ENCODE data around the gene DGKD. TPM values are rescaled to one million over a fixed set of nuclear protein-coding genes. Genes with fewer than 3 reads are reported as not detected.

The DGKD gene
- total RNA-seq, 4 donors from 2014 or later = 7.0 to 55.4 (median 10.9) TPM

GRCh38 chr2:233365861-233366520, 11.7 kb downstream of the DGKD start:
- Histone ChIP-seq H3K27ac (no peak overlapping the region), H3K27me3 (no peaks in the 10 kb centered on the region), H3K36me3 (no peaks in the 10 kb centered on the region), H3K9me3 (no peaks in the 10 kb centered on the region), H3K4me3 (no peak overlapping the region), H3K4me1 (no peaks in the 10 kb centered on the region)
- 90% methylated on average over 6 of the region's 6 CpGs for WGBS
- no peak for TF ChIP-seq POLR2A (IDR thresholded peaks at IDR 0.05)
- no peak for TF ChIP-seq EP300 (IDR thresholded peaks at IDR 0.05)
- TF ChIP-seq POLR2AphosphoS5 (IDR thresholded peaks at IDR 0.05) = no peak
- TF ChIP-seq CTCF (IDR thresholded peaks at IDR 0.05) = no peak
- DNase-seq (ENCODE audit: low spot score in 2 of 2) = no peak

- no peaks in the 10 kb centered on the region for H3K4me1 ChIP-seq
- DNase-seq (ENCODE audit: low spot score in 2 of 2) = no peak
- 80% methylated on average over 3 of the region's 3 CpGs for WGBS
- TF ChIP-seq POLR2AphosphoS5 (IDR thresholded peaks at IDR 0.05) (no peak), EP300 (IDR thresholded peaks at IDR 0.05) (no peak), POLR2A (IDR thresholded peaks at IDR 0.05) (no peak), CTCF (IDR thresholded peaks at IDR 0.05) (no peak)
- no peak overlapping the region for H3K27ac ChIP-seq
- H3K27me3 ChIP-seq = no peaks in the 10 kb centered on the region
- H3K9me3 ChIP-seq = no peaks in the 10 kb centered on the region
- no peak overlapping the region for H3K4me3 ChIP-seq
- no peaks in the 10 kb centered on the region for H3K36me3 ChIP-seq
Measured at GRCh38 chr2:233367586-233367985, 13.3 kb downstream of the DGKD start.

- H3K4me1 ChIP-seq = no peaks in the 10 kb centered on the region
- no peak overlapping the region for H3K27ac ChIP-seq
- H3K36me3 ChIP-seq = no peaks in the 10 kb centered on the region
- DNase-seq (ENCODE audit: low spot score in 2 of 2) = no peak
- no peaks in the 10 kb centered on the region for H3K27me3 ChIP-seq
- WGBS = 78% methylated on average over 5 of the region's 5 CpGs
- TF ChIP-seq POLR2AphosphoS5 (IDR thresholded peaks at IDR 0.05) = no peak
- no peak for TF ChIP-seq EP300 (IDR thresholded peaks at IDR 0.05)
- no peak for TF ChIP-seq POLR2A (IDR thresholded peaks at IDR 0.05)
- no peak for TF ChIP-seq CTCF (IDR thresholded peaks at IDR 0.05)
- no peaks in the 10 kb centered on the region for H3K9me3 ChIP-seq
- H3K4me3 ChIP-seq = no peak overlapping the region
Measured at GRCh38 chr2:233368756-233369155, 14.5 kb downstream of the DGKD start.

- H3K9me3 ChIP-seq = no peaks in the 10 kb centered on the region
- no peaks in the 10 kb centered on the region for H3K36me3 ChIP-seq
- no peak for TF ChIP-seq POLR2AphosphoS5 (IDR thresholded peaks at IDR 0.05)
- TF ChIP-seq POLR2A (IDR thresholded peaks at IDR 0.05) = no peak
- no peak for TF ChIP-seq EP300 (IDR thresholded peaks at IDR 0.05)
- no peak for TF ChIP-seq CTCF (IDR thresholded peaks at IDR 0.05)
- 88% methylated on average over 8 of the region's 8 CpGs for WGBS
- no peak overlapping the region for H3K27ac ChIP-seq
- no peak overlapping the region for H3K4me3 ChIP-seq
- no peak for DNase-seq (ENCODE audit: low spot score in 2 of 2)
- no peaks in the 10 kb centered on the region for H3K27me3 ChIP-seq
- no peaks in the 10 kb centered on the region for H3K4me1 ChIP-seq
Measured at GRCh38 chr2:233369462-233369861, 15.2 kb downstream of the DGKD start.

GRCh38 chr2:233369897-233370685, 15.8 kb downstream of the DGKD start:
- 85% methylated on average over 9 of the region's 9 CpGs for WGBS
- no peak for DNase-seq (ENCODE audit: low spot score in 2 of 2)
- TF ChIP-seq CTCF (IDR thresholded peaks at IDR 0.05) (no peak), POLR2AphosphoS5 (IDR thresholded peaks at IDR 0.05) (no peak), POLR2A (IDR thresholded peaks at IDR 0.05) (no peak), EP300 (IDR thresholded peaks at IDR 0.05) (no peak)
- Histone ChIP-seq H3K27ac (no peak overlapping the region), H3K9me3 (no peaks in the 10 kb centered on the region), H3K36me3 (no peaks in the 10 kb centered on the region), H3K4me1 (no peaks in the 10 kb centered on the region), H3K4me3 (no peak overlapping the region), H3K27me3 (no peaks in the 10 kb centered on the region)

All from suprapubic skin (tissue), 4 donors.